NCI-H345 treated with DMSO at 0.1 percent for 48 hours (cell line): Measurements from ENCODE around the gene CHST3.

Source experiments
- DNase-seq: peaks from one replicate; lab custom pipeline; 2025; ENCODE audit not compliant: unreplicated experiment; lab: John Stamatoyannopoulos, UW

Gene CHST3

GRCh38 chr10:72050873-72051272, 86.7 kb downstream of the CHST3 start:
- no peak for DNase-seq

DNA sequence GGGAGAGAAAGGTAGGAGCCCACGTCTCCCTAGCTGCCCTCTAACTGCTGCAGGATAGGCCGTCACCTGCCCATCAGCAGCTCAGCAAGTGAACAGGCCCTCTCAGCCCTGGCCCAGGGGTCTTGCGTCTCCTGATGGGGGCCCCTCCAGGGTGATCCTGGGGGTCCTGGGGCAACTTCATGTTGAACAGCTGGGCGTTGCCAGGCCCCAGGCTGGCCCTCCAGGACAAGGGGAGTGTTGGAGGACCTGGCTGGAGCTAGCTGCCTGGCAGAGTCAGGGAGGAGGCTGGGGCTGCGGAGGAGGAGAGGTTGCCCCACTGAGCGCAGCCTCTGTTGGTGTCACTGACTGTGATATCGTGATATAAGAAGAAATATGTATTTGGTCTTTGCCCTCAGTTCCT, 89.5 kb downstream of the CHST3 start:
- DNase-seq = no peak

DNA sequence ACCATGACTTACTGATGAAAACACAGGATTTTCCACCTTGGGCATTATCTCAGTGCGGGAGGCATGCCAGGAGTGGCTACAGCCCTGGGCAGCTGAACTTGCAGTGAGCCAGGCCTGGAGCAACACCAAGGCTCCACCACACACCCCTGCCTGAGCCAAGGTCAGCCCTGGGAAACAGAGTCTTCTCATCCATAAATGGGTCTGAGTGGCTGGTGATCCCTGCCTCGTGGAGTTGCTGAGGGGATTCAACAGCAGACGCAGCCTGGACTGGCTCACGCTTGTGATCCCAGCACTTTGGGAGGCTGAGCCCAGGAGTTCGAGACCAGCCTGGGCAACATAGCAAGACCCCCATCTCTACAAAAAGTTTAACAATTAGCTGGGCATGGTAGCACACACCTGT, 91.9 kb downstream of the CHST3 start:
- no peak for DNase-seq

GRCh38 chr10:72056932-72057751, 92.9 kb downstream of the CHST3 start:
- no peak for DNase-seq

- no peak for DNase-seq
These were observed 94.2 kb downstream of the CHST3 start for GRCh38 chr10:72058347-72058898.

- no peak for DNase-seq
These were observed 95.0 kb downstream of the CHST3 start for GRCh38 chr10:72058989-72059842.

DNA sequence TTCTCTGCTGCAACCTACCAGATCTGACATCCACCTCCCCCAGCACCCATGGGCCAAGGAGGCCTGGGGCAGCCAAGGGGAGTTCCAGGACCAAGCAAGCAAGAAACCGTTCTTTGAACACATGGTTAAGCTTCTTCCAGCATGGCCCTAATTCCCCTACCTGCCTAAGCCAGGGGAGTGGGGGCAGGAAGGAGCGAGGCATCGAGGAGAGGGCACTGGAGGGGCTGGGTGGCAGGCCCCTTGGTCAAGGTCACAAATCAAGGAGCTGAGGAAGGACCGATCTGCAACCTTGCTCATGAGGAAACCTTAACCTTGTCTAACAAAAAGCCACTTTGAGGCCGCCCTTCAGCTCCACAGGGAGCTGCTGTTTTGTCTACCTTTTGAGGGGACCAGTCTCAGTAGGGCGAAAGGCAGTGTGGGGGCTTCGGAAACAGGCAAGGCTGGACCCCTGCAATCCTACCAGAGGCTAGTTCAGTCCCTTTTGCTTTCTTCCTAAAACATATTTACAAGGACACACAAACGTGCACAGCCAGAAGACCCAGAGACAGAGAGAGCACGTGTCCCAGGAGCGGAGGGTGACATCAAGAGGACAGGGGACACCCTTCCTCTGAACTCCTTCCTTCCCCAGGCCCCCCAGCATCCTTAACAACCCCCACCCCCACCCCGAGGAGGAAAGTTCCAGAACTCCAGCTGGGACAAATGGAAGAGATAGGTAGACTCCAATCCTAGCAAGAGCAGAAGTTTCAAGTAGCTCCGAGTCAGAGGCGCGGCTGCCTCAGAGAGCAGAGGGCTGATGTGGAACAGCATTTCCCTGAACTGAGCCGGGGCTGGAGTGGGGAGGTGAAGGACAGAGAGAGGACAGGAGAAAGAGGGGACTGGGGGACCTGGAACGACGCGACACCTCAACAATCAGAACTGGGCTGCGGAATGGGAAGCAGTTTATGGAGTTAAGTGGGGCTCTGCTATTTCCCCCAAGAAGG, 95.9 kb downstream of the CHST3 start:
- DNase-seq = no peak

GRCh38 chr10:72061491-72061890, 97.3 kb downstream of the CHST3 start:
- no peak for DNase-seq

DNA sequence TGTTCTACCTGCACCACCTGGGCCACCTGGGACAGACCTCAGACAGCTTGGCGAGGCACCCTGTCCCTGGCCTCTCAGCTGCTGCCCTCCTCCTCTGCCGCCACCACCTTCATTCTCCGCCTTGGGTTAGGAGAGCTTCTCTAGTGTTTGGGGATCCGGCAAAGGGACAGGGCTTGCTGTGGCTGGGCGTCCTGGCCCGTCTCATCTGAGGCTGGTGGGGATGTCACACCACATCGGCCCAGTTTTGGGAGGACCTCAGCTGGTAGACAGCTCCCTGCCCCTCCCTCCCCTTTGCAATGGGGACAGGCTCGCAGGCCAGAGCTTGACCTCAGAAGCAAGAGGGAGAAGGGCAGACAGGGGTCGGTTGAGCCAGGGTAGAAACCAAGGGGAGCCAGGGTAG, 97.7 kb downstream of the CHST3 start:
- no peak for DNase-seq

DNA sequence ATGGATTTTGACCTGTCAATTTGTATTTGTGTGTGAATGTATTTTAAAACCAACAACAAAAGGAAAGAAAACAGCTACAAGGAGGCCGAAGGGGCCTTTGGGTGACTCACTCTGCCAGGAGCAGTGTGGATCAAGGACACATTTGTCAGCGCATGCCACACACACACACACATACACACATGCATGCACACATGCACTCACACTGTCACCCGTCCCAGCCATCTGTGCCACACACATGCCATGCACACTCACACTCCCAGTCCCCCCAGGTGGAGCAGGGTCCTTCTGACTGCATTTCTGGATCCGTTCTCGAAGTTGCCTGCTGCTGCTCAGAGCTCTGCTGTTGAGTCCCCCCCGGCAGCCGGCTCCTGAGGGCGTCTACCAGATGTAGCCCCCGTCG, 98.2 kb downstream of the CHST3 start:
- no peak for DNase-seq
